GM12874 (cell line): ENCODE results near the gene ZNF469.

Source experiments
- TF ChIP-seq, protein P1 (sequence below): IDR thresholded peaks from 2 replicates; pipeline ENCODE4 v1.5.1; 2011; ENCODE audit warnings: low read depth, mild to moderate bottlenecking, control low read depth, low read length, moderate library complexity; ENCODE audit not compliant: insufficient read depth

The ZNF469 gene

DNA sequence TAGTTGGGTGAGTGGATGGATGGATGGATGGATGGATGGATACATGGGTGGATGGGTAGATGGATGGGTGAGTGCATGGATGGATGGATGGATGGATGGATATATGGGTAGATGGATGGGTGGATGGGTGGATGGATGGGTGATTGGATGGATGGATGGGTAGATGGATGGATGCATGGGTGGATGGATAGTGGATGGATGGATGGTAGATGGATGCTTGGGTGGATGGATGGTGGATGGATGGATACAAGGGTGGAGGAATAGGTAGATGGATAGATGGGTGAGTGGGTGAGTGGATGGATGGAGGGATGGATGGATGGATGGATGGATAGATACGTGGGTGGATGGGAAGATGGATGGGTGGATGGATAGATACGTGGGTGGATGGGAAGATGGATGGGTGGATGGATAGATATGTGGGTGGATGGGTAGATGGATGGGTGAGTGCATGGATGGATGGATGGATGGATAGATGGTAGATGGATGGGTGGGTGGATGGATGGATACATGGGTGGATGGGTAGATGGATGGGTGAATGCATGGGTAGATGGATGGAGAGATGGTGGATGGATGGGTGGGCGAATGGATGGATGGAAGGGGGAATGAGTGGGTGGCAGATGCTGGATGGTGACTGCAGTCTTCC is 19.0 kb downstream of the ZNF469 start:
- TF ChIP-seq, protein P1, sequence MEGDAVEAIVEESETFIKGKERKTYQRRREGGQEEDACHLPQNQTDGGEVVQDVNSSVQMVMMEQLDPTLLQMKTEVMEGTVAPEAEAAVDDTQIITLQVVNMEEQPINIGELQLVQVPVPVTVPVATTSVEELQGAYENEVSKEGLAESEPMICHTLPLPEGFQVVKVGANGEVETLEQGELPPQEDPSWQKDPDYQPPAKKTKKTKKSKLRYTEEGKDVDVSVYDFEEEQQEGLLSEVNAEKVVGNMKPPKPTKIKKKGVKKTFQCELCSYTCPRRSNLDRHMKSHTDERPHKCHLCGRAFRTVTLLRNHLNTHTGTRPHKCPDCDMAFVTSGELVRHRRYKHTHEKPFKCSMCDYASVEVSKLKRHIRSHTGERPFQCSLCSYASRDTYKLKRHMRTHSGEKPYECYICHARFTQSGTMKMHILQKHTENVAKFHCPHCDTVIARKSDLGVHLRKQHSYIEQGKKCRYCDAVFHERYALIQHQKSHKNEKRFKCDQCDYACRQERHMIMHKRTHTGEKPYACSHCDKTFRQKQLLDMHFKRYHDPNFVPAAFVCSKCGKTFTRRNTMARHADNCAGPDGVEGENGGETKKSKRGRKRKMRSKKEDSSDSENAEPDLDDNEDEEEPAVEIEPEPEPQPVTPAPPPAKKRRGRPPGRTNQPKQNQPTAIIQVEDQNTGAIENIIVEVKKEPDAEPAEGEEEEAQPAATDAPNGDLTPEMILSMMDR: no peak

GRCh38 chr16:88402551-88403240 is 19.9 kb downstream of the ZNF469 start:
- TF ChIP-seq, protein P1: no peak

GRCh38 chr16:88403794-88404581 is 21.2 kb downstream of the ZNF469 start:
- TF ChIP-seq, protein P1: no peak

DNA sequence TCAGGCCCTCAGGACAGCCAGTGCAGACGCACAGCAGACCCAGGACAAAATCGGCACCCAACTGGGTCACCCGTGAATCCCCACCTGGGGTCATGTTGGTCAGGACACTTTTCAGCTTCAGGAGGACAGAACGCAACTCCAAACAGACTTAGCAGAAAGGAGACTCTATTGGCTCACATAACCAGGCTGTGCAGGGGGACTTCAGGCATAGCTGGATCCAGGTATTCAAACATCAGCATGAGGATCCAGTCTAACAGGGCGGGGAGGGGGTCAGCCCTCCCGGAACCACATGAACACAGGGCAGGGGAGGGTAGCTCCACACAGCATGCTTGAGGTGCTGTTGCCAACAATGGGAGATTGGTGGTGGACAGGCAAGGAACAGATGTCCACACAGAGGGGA is 22.0 kb downstream of the ZNF469 start:
- TF ChIP-seq, protein P1: no peak

DNA sequence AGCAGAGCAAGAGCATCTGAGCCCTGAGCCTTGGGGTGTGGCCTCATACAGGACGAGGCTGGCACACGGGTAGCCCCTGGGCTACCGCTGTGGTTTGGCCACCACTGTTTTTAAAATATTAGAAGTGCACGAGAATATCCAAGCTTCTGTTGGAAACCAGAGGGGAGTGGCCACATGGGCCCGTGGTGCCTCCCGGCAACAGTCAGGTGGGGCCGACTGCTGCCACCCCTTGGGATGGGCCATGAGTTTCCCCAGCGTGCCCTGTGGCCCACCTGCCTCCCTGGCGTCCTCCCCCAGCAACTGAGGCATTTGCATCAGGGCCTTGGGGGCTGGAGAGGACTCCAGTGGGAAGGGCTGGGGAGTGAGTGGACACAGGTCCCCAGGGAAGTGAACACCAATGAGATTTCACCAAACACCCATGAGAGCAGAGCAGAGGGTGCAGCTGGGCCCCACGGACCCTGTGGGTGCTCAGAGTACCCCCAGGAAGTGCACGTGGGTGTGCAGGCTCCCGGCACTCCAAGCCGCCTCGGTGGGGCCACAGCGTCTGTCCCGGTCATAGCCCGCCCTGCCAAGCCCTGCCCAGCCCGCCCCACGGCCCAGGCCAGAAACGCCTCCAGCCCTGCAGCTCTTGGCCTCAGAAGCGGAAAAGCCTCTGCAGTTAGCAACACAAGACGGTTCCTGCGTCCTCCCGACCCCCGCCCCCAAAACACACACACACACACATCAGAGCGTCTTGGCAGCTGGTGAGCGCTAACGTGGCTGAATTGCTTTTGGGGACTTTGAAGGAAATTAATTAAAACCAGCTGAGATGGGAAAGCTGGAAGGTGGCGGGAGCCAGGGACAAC is 22.7 kb downstream of the ZNF469 start:
- TF ChIP-seq, protein P1: no peak

GRCh38 chr16:88406096-88407041 is 23.6 kb downstream of the ZNF469 start:
- TF ChIP-seq, protein P1: 0 out of 2 replicates have a peak, but pooled peaks have one; percentile 6
